OCI-LY1 (cell line): ENCODE results near the gene HEBP1.

Experiments used
- EZH2 ChIP-seq: fragments of 200-600 bp; sonication (generic), shearing (Covaris generic); IDR thresholded peaks from 2 replicates; pipeline ENCODE4 v1.8.0; 2017; ENCODE audit warnings: borderline replicate concordance, mixed run types, mild to moderate bottlenecking, antibody characterized with exemption, low read length, moderate library complexity, mixed read lengths
- TF ChIP-seq, protein P1 (sequence below): fragments of 200-600 bp; sonication (generic), shearing (Covaris generic); IDR thresholded peaks from 2 replicates; pipeline ENCODE4 v1.5.1; 2017; ENCODE audit warnings: mild to moderate bottlenecking, antibody characterized with exemption, low read length, moderate library complexity, mixed read lengths

DNA sequence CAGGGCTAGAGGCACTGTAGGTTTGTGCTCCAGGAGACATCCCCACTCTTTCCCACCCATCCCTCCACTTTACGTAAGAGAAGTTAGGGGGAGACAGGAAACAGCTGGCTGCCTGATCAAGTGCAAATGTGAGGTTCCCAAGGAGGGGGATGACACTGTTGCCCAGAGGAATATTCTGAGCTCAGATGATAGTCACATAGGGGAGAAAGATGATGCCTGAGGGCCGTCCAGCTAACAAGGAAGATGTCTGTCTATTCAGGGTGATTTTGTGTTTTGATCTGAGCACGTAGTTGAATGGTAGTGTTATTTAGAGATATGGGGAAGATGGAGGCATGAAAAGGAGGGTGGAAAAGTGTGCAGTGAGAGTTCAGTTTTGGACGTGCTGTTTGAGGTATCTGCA, 34.2 kb downstream of the HEBP1 start:
- TF ChIP-seq, protein P1, sequence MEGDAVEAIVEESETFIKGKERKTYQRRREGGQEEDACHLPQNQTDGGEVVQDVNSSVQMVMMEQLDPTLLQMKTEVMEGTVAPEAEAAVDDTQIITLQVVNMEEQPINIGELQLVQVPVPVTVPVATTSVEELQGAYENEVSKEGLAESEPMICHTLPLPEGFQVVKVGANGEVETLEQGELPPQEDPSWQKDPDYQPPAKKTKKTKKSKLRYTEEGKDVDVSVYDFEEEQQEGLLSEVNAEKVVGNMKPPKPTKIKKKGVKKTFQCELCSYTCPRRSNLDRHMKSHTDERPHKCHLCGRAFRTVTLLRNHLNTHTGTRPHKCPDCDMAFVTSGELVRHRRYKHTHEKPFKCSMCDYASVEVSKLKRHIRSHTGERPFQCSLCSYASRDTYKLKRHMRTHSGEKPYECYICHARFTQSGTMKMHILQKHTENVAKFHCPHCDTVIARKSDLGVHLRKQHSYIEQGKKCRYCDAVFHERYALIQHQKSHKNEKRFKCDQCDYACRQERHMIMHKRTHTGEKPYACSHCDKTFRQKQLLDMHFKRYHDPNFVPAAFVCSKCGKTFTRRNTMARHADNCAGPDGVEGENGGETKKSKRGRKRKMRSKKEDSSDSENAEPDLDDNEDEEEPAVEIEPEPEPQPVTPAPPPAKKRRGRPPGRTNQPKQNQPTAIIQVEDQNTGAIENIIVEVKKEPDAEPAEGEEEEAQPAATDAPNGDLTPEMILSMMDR = no peak
- no peak for TF ChIP-seq EZH2
